Kidney epithelial cell (primary cell): Measurements from ENCODE around the gene CNKSR1. TPM values are rescaled to one million over a fixed set of nuclear protein-coding genes. Genes with fewer than 3 reads are reported as not detected.

Experiments used
- DNase-seq: peaks from one replicate; pipeline ENCODE4 v3.0.0-alpha.2; 2010; ENCODE audit warnings: low read depth
- H3K27me3 ChIP-seq: 2 replicates; pipeline ENCODE4 v1.6.0; 2011; ENCODE audit warnings: low read length; ENCODE audit not compliant: control insufficient read depth, insufficient read depth
- H3K36me3 ChIP-seq: 2 replicates; pipeline ENCODE4 v1.5.1; 2011; ENCODE audit warnings: low read length; ENCODE audit not compliant: control insufficient read depth, insufficient read depth
- H3K4me3 ChIP-seq: 2 replicates; pipeline ENCODE4 v1.5.1; 2011; ENCODE audit warnings: low read depth, mild to moderate bottlenecking, control low read depth, low read length
- total RNA-seq: library from RNA; depleted of rRNA; stranded (reverse); fragments of >200 nt; gene quantifications from 2 replicates; pipeline ENCODE4 v1.2.3, GENCODE V29; 2015
- TF ChIP-seq, protein P1 (sequence below): IDR thresholded peaks from 2 replicates; pipeline ENCODE4 v1.5.1; 2011; ENCODE audit warnings: mild to moderate bottlenecking, moderate library complexity, low read length, control low read depth, inconsistent platforms; ENCODE audit not compliant: insufficient read depth, poor library complexity, severe bottlenecking

The CNKSR1 gene, protein sequence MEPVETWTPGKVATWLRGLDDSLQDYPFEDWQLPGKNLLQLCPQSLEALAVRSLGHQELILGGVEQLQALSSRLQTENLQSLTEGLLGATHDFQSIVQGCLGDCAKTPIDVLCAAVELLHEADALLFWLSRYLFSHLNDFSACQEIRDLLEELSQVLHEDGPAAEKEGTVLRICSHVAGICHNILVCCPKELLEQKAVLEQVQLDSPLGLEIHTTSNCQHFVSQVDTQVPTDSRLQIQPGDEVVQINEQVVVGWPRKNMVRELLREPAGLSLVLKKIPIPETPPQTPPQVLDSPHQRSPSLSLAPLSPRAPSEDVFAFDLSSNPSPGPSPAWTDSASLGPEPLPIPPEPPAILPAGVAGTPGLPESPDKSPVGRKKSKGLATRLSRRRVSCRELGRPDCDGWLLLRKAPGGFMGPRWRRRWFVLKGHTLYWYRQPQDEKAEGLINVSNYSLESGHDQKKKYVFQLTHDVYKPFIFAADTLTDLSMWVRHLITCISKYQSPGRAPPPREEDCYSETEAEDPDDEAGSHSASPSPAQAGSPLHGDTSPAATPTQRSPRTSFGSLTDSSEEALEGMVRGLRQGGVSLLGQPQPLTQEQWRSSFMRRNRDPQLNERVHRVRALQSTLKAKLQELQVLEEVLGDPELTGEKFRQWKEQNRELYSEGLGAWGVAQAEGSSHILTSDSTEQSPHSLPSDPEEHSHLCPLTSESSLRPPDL
- 15.2 and 16.8 TPM in 2 replicates for total RNA-seq

DNA sequence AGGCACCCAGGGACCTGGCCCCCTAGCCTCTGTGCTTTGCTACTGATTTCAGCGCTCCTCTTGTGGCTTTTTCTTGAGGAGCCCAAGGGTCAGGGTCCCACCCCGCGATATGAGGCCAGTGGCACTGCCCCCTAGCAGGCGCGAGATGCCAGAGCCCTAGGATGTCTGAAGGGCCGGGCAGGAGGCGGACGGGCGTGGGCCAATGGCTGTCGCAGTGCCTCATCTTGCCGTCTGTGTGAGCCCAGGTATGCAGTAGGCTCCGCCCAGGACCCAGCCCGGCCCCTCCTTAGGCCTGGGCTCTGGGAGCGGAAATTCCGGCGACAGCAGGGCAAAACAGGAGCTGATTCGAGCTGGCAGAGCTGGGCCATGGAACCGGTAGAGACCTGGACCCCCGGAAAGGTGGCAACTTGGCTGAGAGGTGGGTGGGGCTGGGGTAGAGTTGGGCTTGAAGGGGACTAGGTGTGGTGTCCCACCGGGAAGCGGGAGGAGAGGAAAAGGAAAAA, at the start of gene CNKSR1:
Gene CNKSR1 (plus strand): TSS at position 310 of the 503 bp plus-strand sequence. CDS start 57 bp downstream, at position 367.
- Histone ChIP-seq H3K4me3 (peak within 1 kb of the TSS; percentile 35), H3K36me3 (no peaks in the 10 kb centered on the region), H3K27me3 (no peaks in the 10 kb centered on the region)
- DNase-seq: no peak
- TF ChIP-seq, protein P1, sequence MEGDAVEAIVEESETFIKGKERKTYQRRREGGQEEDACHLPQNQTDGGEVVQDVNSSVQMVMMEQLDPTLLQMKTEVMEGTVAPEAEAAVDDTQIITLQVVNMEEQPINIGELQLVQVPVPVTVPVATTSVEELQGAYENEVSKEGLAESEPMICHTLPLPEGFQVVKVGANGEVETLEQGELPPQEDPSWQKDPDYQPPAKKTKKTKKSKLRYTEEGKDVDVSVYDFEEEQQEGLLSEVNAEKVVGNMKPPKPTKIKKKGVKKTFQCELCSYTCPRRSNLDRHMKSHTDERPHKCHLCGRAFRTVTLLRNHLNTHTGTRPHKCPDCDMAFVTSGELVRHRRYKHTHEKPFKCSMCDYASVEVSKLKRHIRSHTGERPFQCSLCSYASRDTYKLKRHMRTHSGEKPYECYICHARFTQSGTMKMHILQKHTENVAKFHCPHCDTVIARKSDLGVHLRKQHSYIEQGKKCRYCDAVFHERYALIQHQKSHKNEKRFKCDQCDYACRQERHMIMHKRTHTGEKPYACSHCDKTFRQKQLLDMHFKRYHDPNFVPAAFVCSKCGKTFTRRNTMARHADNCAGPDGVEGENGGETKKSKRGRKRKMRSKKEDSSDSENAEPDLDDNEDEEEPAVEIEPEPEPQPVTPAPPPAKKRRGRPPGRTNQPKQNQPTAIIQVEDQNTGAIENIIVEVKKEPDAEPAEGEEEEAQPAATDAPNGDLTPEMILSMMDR: peak; percentile 12

DNA sequence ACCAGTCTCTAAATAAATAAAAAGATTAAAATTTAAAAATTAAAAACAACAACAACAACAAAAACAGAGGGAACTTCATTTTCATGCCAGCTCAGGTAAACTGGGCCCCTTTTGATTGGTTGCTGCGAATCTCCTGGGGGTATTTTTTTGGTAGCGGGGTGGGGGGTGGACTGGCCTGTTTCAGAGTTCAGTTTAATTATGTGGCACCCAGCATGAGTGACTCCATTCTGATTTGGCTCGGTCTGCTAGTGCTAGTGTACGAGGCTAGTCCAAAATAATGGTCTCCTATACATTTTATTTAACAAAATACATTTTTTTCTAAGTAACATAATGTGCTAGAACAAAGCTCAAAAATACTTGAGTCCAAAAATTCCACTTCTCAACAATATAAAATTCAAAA, 47.5 kb upstream of the CNKSR1 start:
- TF ChIP-seq, protein P1: no peak
- Histone ChIP-seq H3K36me3 (no peaks in the 10 kb centered on the region), H3K27me3 (no peaks in the 10 kb centered on the region), H3K4me3 (no peak overlapping the region)
- no peak for DNase-seq

DNA sequence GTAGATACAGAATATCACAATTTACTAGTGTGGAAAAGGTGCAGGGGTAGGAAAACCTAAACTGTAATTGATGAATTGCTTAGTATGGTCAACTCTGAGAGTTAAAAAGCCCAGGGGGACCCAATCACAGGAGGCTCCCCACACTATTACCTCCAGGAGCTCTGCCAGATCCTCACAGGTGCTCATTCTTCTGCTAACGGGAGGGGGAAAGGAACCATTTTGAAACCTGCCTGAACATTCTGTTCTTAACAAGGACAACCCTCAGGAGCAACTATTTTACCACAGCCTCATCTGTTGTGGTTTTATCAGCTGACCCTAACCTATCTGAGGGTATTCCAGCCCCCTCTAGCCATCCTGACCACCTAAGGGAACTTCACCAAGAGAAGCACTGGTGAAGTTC, 46.6 kb upstream of the CNKSR1 start:
- Histone ChIP-seq H3K27me3 (no peaks in the 10 kb centered on the region), H3K4me3 (no peak overlapping the region), H3K36me3 (no peaks in the 10 kb centered on the region)
- TF ChIP-seq, protein P1: no peak
- no peak for DNase-seq

DNA sequence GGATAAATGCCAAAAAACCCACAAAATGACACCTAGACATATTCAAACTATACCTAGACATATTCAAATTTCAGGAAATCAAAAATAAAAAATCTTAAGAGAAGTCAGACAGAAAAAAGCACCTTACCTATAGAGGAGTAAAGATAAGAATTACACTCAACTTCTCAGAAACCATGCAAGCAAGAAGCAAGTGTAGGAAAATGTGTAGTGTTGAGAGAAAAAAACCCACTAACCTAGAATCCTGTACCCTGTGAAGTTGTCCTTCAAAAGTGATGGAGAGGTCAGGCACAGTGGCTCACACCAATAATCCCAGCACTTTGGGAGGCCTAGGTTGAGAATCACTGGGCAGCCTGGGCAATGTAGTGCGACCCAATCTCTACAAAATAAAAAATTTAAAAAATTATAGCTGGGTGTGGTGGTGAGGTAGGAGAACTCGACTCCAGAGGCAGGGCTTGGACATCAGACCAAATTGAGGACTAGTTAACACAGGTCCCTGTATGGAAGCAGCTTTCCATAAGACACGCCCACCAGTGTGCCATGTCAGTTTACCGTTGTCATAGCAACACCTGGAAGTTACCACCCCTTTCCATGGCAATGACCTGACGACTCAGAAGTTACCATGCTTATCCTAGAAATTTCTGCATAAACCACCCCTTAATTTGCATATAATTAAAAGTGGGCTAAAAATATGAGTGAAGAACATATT, 45.0 kb upstream of the CNKSR1 start:
- H3K36me3 ChIP-seq: no peaks in the 10 kb centered on the region
- H3K4me3 ChIP-seq: no peak overlapping the region
- TF ChIP-seq, protein P1: no peak
- DNase-seq: no peak
- H3K27me3 ChIP-seq: no peaks in the 10 kb centered on the region

DNA sequence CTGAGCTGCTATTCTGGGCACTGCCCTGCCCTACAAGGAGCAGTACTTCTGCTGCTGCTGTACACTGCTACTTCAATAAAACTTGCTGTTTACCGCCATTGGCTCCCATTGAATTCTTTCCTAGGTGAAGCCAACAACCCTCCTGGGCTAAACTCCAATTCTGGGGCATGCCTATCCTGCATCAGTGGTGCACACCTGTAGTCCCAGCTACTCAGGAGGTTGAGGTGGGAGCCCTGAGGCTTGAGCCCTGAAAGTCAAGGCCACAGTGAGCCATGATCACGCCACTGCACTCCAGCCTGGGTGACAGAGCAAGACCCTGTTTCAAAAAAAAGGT, 44.5 kb upstream of the CNKSR1 start:
- Histone ChIP-seq H3K27me3 (no peaks in the 10 kb centered on the region), H3K4me3 (no peak overlapping the region), H3K36me3 (no peaks in the 10 kb centered on the region)
- TF ChIP-seq, protein P1: no peak
- no peak for DNase-seq
